Measurements from ENCODE around the gene GRHL3. TPM values are rescaled to one million over a fixed set of nuclear protein-coding genes. Genes with fewer than 3 reads are reported as not detected.

GRHL3 gene
- total RNA-seq, 1 donor from 2014 or later, result not detected

GRCh38 chr1:24392604-24392946 is 73.4 kb downstream of the GRHL3 start:
- no peak for DNase-seq (ENCODE audit: low read depth)

- no peak for DNase-seq (ENCODE audit: low read depth)
These were observed 74.0 kb downstream of the GRHL3 start for GRCh38 chr1:24392982-24393650.

- DNase-seq (ENCODE audit: low read depth), result peak; percentile 84
These were observed 74.7 kb downstream of the GRHL3 start for GRCh38 chr1:24393892-24394291.

DNA sequence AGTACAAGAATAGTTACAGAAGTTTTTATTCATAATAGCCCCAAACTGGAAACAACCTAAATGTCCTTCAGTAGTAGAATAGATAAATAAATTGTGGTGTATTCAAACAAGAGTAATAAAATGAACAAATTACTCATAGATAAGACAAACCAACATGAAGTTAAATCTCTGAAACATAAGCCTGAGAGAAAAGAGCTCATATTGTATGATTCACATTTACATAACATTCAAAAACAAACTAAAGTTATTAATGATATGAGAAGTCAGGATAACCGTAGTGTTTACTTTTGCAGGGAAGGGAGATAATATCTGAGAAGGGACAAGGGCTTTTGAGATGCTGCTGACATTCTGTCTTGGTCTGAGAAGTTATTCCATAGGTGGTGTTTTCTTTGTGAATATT is 80.9 kb downstream of the GRHL3 start:
- no peak for DNase-seq (ENCODE audit: low read depth)

DNA sequence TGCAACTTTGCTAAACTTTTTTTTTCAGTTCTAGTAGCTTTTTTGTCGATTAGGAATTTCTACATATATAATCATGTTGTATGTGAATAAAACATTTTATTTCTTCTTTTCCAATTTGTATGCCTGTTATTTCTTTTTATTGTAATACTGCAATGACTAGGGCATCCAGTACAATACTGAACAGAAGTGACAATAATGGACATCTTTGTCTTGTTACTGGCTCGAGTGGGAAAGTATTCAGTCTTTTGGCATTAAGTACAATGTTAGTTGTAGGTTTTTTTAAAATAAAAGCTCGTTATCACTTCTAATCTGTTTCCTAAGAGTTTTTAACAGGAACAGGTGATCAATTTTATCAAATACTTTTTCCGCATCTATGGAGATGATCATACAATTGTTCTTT is 84.6 kb downstream of the GRHL3 start:
- DNase-seq (ENCODE audit: low read depth), result no peak

Other genes with a start within 250 kb of the GRHL3 start
- gene MYOM3, start 207.2 kb upstream of the GRHL3 start, total RNA-seq, result 113 and 161 TPM in 2 replicates
- gene IL22RA1, start 176.2 kb upstream of the GRHL3 start, total RNA-seq, result not detected in 2 replicates
- 0.13 and 0.26 TPM in 2 replicates for gene IFNLR1, start 132.1 kb upstream of the GRHL3 start, total RNA-seq
- gene STPG1, start 94.4 kb downstream of the GRHL3 start, total RNA-seq, result 2.0 and 2.5 TPM in 2 replicates
- 7.8 and 14.8 TPM in 2 replicates for gene NIPAL3, start 96.4 kb downstream of the GRHL3 start, total RNA-seq
- 0.94 and 2.5 TPM in 2 replicates for gene RCAN3, start 183.5 kb downstream of the GRHL3 start, total RNA-seq
- gene NCMAP, start 236.7 kb downstream of the GRHL3 start, total RNA-seq, result not detected in 2 replicates

Data from myocyte (in vitro differentiated cells).